SU-DHL-6 (cell line): ENCODE measurements around the gene KCNK13.

Source experiments
- CTCF ChIP-seq: fragments of 200-600 bp; sonication (generic); IDR thresholded peaks from one replicate; pipeline ENCODE4 v1.5.1; 2017; ENCODE audit warnings: antibody characterized with exemption, mild to moderate bottlenecking, low read length, moderate library complexity; ENCODE audit not compliant: insufficient read depth, poor library complexity, severe bottlenecking
- EZH2phosphoT487 ChIP-seq: fragments of 200-600 bp; sonication (generic), shearing (Covaris generic); conservative IDR thresholded peaks from 2 replicates; pipeline ENCODE4 v1.6.1; 2018; ENCODE audit warnings: mild to moderate bottlenecking, antibody characterized with exemption, low read length, moderate library complexity, mixed read lengths

GRCh38 chr14:90177539-90178189 is 115.9 kb downstream of the KCNK13 start:
- TF ChIP-seq CTCF = no peak
- no peak for TF ChIP-seq EZH2phosphoT487
